GM19467 (cell line): ENCODE results near the gene YY1.
"Not testable (repeated sequence)": the region's sequence is repeated elsewhere in the genome, so short reads cannot be mapped to it uniquely, and the experiment has no call there.

ENCODE experiments used
- ATAC-seq: cut with Tn5 transposase; IDR thresholded peaks from one replicate; pipeline ENCODE4 v1.9.1; 2021; ENCODE audit warnings: mild to moderate bottlenecking, moderate library complexity; ENCODE audit not compliant: unreplicated experiment

The YY1 gene

GRCh38 chr14:100312110-100312876 is 73.3 kb downstream of the YY1 start:
- ATAC-seq = not testable (repeated sequence)

- no peak for ATAC-seq
These were observed 74.0 kb downstream of the YY1 start for GRCh38 chr14:100312877-100313400.

GRCh38 chr14:100313464-100314230 is 74.7 kb downstream of the YY1 start:
- ATAC-seq = no peak

GRCh38 chr14:100314724-100315123 is 75.8 kb downstream of the YY1 start:
- no peak for ATAC-seq

DNA sequence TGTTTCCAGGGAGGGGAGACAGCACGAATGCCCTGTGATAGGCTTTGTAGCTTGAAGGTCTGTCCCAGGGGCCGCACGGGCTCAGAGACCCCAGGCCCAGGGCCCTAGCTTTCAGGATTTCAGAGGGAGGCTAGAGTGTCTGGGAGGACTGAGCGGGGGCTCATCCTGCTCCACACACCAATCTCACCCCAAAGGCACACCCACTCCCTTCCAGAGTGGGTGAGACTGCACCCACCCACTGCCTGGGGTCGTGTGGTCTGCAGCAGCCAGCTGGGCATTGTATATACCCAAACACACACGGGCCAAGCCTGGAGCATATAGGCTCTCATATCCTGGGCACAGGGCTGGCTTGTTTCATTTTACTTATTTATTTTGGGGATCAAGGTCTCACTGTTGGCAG is 78.4 kb downstream of the YY1 start:
- no peak for ATAC-seq

GRCh38 chr14:100317912-100318808 is 79.2 kb downstream of the YY1 start:
- ATAC-seq = peak; percentile 91

DNA sequence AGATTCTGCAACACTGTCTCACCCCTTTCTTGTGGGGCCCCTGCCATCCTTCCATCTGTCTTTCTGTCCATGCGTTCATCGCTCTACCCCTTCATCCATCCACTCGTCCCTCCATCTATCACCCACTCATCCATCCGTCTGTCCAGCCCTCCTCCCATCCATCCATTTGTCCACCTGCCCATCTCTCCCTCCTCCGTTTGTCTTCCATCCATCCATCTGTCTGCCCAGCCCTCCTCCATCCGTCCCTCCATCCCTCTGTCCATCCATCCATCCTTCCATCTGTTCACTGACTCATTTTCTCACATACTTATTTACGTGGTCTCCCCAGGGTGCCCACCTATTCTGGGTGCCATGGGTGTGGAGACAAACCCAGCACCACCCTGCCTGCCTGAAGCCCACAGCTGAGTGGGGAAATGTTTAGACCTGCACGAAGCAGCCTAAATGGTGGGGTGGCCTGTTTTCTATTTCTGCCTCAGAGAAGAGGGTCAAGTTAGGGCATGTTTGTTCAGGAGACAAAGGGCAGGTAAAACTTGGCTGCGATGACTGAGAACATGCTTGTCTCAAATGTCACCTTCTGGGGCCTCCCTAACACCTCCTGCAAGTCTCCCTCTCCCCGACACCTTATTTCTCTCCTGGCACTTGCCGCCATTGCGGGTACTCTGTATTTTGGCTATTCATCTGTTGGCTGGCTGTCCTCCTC is 81.4 kb downstream of the YY1 start:
- no peak for ATAC-seq

GRCh38 chr14:100321473-100322137 is 82.7 kb downstream of the YY1 start:
- ATAC-seq = no peak

DNA sequence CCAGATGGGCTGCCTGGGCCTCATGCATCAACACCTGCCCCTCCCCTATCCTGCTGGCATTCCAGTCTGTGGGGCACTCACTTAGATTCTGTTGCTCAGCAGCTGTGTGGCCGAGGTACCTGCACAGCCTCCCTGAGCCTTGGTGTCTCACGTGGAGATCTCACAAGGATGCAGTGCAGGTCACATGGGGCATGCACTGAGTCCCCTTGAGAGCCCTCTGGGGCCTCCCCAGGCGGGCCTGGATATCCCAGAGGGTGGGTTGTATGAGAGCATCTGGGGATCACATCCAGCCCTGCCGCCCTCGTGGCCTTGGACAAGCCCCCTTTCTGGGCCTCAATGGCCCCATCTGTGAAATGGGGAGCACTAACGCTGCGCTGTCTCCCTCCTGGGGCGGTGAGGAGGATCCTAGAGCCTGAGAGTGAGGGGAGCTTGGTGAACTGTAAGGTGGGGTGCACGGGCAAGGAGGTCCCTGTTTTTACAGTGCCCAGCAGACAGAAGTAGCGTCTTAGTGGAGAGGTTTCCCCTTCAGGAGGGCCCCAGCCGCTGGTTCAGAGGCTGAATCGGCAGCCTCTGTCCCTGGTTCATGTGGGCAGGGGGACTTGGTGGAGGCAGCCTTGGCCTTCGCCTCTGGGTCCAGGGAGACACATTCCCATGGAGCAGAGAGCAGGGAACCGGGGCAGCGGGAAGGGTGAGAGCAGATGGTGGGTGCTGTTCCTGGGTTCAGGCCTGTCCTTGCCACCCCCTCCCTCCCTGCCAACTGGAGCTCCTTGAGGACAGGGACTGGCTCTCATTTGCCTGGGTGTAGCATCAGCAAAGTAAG is 83.4 kb downstream of the YY1 start:
- ATAC-seq = no peak

- no peak for ATAC-seq
These were observed 84.4 kb downstream of the YY1 start, which contains the start of gene SLC25A47 for GRCh38 chr14:100323121-100323941. TSS of gene SLC25A47 (plus strand) at chr14:100323339. CDS start at chr14:100323415, 76 bp downstream.

- no peak for ATAC-seq
These were observed 85.0 kb downstream of the YY1 start for GRCh38 chr14:100323942-100324307.

GRCh38 chr14:100325231-100325632 is 86.3 kb downstream of the YY1 start:
- ATAC-seq = no peak

DNA sequence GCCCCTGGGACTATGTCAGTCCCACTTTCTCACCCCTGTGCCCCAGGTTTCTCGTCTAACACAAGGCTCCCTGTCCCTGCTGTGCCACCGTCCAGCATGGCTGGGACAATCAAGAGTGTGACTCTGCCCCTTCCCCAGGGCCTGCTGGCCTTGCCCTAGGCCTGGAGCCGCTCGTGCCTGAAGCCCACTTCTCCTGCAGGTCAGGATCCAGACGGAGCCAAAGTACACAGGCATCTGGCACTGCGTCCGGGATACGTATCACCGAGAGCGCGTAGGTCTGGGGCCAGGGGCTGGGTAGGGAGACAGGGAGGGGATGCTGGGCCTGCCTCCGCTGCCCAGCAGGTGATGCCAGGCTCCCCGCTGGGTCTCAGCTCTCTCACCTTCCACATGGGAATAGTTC is 87.0 kb downstream of the YY1 start:
- ATAC-seq = no peak

- ATAC-seq = no peak
These were observed 88.2 kb downstream of the YY1 start for GRCh38 chr14:100327128-100327527.

DNA sequence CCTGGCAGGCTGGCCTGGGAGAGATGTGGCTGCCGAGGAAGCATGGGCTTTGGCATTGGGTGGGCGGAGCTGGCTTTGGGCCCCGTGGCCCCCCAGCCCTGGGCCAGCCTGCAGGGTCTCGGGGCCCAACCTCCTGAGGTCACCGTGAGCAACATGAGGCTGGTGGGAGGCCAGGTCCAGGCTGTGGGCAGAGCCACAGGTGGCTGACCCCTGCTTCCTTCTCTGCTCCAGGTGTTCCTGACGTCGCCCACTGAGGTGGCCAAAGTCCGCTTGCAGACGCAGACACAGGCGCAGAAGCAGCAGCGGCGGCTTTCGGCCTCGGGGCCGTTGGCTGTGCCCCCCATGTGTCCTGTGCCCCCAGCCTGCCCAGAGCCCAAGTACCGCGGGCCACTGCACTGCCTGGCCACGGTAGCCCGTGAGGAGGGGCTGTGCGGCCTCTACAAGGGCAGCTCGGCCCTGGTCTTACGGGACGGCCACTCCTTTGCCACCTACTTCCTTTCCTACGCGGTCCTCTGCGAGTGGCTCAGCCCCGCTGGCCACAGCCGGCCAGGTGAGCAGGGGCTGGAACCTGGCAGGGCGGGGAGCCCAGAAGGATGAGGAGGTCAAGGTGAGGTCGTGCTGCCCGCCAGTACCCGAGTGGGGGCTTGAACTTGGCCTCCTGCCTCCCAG is 89.7 kb downstream of the YY1 start:
- no peak for ATAC-seq

- ATAC-seq = no peak
These were observed 90.5 kb downstream of the YY1 start for GRCh38 chr14:100329233-100330006.

DNA sequence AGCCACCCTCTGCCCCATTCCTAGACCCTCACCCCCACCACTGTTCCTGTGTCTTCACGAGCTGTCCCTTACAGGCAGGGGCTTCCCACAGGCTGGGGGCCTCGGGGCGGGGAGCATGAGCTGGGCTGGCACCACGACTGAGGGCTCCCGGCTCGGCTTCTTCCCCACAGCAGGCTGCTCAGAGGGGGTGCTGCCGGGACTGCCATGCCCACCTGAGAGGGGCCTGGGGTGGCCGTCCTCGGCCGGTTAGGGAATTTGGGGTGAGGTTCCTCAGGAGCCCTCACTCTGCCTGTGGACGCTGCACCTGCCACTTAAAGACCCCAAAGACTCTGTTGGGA is 91.0 kb downstream of the YY1 start:
- ATAC-seq = no peak
